GM21360 (cell line): ENCODE data around the gene TBL1Y.
"Not testable (repeated sequence)": the region's sequence is repeated elsewhere in the genome, so short reads cannot be mapped to it uniquely, and the experiment has no call there.

Experiments
- ATAC-seq: cut with Tn5 transposase; IDR thresholded peaks from one replicate; pipeline ENCODE4 v1.9.1; 2021; ENCODE audit warnings: mild to moderate bottlenecking, moderate library complexity; ENCODE audit not compliant: unreplicated experiment

Gene TBL1Y

GRCh38 chrY:6972271-6972887, 61.9 kb downstream of the TBL1Y start:
- no peak for ATAC-seq

- no peak for ATAC-seq
Measured at GRCh38 chrY:6974971-6975370, 64.5 kb downstream of the TBL1Y start.

GRCh38 chrY:6977783-6978182, 67.3 kb downstream of the TBL1Y start:
- no peak for ATAC-seq

- no peak for ATAC-seq
Measured at GRCh38 chrY:6983221-6983620, 72.7 kb downstream of the TBL1Y start.

- ATAC-seq: no peak
Measured at GRCh38 chrY:6987811-6988210, 77.3 kb downstream of the TBL1Y start.

- no peak for ATAC-seq
Measured at GRCh38 chrY:6989886-6990620, 79.6 kb downstream of the TBL1Y start.

- ATAC-seq: no peak
Measured at GRCh38 chrY:6992041-6992440, 81.5 kb downstream of the TBL1Y start.

GRCh38 chrY:6995987-6996386, 85.5 kb downstream of the TBL1Y start:
- ATAC-seq: no peak

GRCh38 chrY:6997503-6998066, 87.1 kb downstream of the TBL1Y start:
- no peak for ATAC-seq

- no peak for ATAC-seq
Measured at GRCh38 chrY:6999905-7000304, 89.4 kb downstream of the TBL1Y start.

GRCh38 chrY:7002581-7002980, 92.1 kb downstream of the TBL1Y start:
- ATAC-seq: no peak

- ATAC-seq: no peak
Measured at GRCh38 chrY:7007911-7008310, 97.4 kb downstream of the TBL1Y start.

GRCh38 chrY:7008578-7009355, 98.3 kb downstream of the TBL1Y start:
- no peak for ATAC-seq

GRCh38 chrY:7013051-7013450, 102.6 kb downstream of the TBL1Y start:
- no peak for ATAC-seq

GRCh38 chrY:7016521-7016920, 106.0 kb downstream of the TBL1Y start:
- no peak for ATAC-seq

- ATAC-seq: no peak
Measured at GRCh38 chrY:7017244-7018080, 107.0 kb downstream of the TBL1Y start.

GRCh38 chrY:7039037-7039436, 128.5 kb downstream of the TBL1Y start:
- no peak for ATAC-seq

- no peak for ATAC-seq
Measured at GRCh38 chrY:7040662-7041061, 130.2 kb downstream of the TBL1Y start.

GRCh38 chrY:7041983-7042382, 131.5 kb downstream of the TBL1Y start:
- ATAC-seq: no peak

- ATAC-seq: not testable (repeated sequence)
Measured at GRCh38 chrY:7052461-7052860, 142.0 kb downstream of the TBL1Y start.

GRCh38 chrY:7056886-7057285, 146.4 kb downstream of the TBL1Y start:
- no peak for ATAC-seq
